ENCODE measurements around the gene PDLIM1. TPM values are rescaled to one million over a fixed set of nuclear protein-coding genes. Genes with fewer than 3 reads are reported as not detected.

The PDLIM1 gene
- total and polyA plus RNA-seq, 10 of the 15 experiments (the other 5 are each of a cell fraction or from before 2014, with no cell fraction given) = 95.7 to 714 (median 309) TPM

DNA sequence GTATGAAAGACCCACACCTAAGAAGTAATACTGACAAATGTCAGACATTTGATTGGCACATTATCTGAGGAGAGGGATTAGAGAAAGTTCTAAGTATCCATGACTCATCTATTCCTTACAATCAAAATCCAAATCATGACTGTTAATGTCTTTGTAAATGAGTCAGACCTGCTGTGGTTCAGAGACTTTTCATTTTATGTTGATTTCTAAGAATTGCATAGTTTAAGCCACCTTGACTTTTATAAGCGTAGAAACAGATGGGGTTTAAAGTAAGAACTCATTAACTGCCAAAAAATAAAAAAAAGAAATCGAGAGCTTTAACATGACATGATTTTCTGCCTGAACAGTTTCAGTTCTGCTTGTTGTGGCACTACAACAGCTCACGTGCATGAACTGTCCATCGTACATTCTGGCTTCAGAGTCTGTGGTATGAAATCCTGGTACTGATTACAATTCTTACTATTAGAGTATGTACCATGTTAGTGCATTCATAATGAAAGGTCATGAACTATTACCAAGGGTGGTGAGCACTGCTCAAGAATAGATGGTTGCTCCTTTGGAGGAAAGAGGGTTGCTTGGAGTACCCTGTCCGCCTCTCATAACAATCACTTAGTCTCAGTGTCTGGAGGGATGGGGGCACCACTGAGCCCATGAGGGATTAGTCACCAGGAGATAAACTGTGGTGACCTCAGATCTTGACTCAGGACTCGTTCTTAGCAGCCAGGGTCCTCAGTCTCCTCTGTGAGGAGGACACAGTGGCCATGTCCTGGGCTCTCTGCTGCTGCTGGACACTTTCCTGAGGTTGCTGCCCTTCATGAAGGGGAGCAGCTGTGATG lies 54.5 kb downstream of the PDLIM1 start (continued):
- TF ChIP-seq, protein P1, sequence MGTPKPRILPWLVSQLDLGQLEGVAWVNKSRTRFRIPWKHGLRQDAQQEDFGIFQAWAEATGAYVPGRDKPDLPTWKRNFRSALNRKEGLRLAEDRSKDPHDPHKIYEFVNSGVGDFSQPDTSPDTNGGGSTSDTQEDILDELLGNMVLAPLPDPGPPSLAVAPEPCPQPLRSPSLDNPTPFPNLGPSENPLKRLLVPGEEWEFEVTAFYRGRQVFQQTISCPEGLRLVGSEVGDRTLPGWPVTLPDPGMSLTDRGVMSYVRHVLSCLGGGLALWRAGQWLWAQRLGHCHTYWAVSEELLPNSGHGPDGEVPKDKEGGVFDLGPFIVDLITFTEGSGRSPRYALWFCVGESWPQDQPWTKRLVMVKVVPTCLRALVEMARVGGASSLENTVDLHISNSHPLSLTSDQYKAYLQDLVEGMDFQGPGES (IDR thresholded peaks at IDR 0.05) = no peak
- TF ChIP-seq SMARCA5 (IDR thresholded peaks at IDR 0.05) (peak; percentile 62; the same call in 1 of the 2 replicates), ZNF24 (IDR thresholded peaks at IDR 0.05) (peak; percentile 61; the same call in 1 of the 2 replicates), SP1 (IDR thresholded peaks at IDR 0.05; ENCODE audit: low read depth, low read length) (no peak), MXI1 (IDR thresholded peaks at IDR 0.05; ENCODE audit: low read depth, low read length) (peak; percentile 74; the same call in 1 of the 2 replicates), ETV6 (conservative IDR thresholded peaks at IDR 0.05 in 1 of 2, IDR thresholded peaks at IDR 0.05 in 1 of 2; ENCODE audit: borderline replicate concordance in 1 of 2, low read depth in 1 of 2) (peak in 1 of 2 experiments; percentile 81; a peak in 2 of 4 replicates), MYB (IDR thresholded peaks at IDR 0.05; ENCODE audit: borderline replicate concordance, low read depth, low read length) (no peak), REST (IDR thresholded peaks at IDR 0.05; ENCODE audit: low read depth, low read length) (no peak), YY1 (IDR thresholded peaks at IDR 0.05; ENCODE audit: low read depth, low read length) (no peak), PBX3 (IDR thresholded peaks at IDR 0.05; ENCODE audit: insufficient replicate concordance, low read depth, low read length) (peak; percentile 28), HCFC1 (IDR thresholded peaks at IDR 0.05; ENCODE audit: low read length) (no peak), SRF (IDR thresholded peaks at IDR 0.05; ENCODE audit: low read depth in 2 of 2, low read length in 2 of 2) (no peak), NR2C1 (IDR thresholded peaks at IDR 0.05) (peak; percentile 66), NFYB (IDR thresholded peaks at IDR 0.05; ENCODE audit: insufficient read depth, low read depth, low read length) (no peak), CREB1 (IDR thresholded peaks at IDR 0.05; ENCODE audit: low read depth) (0 out of 2 replicates have a peak, but pooled peaks have one; percentile 29), CHD2 (IDR thresholded peaks at IDR 0.05; ENCODE audit: borderline replicate concordance, low read depth, low read length) (no peak), RBBP5 (conservative IDR thresholded peaks at IDR 0.05) (no peak), YBX1 (IDR thresholded peaks at IDR 0.05) (no peak), MEF2B (IDR thresholded peaks at IDR 0.05; ENCODE audit: partially characterized antibody, poor library complexity, severe bottlenecking) (peak; percentile 60), ZBED1 (IDR thresholded peaks at IDR 0.05; ENCODE audit: borderline replicate concordance) (peak; percentile 89; the same call in 1 of the 2 replicates), KLF5 (IDR thresholded peaks at IDR 0.05; ENCODE audit: partially characterized antibody) (peak; percentile 40), MTA2 (IDR thresholded peaks at IDR 0.05; ENCODE audit: low read depth) (peak; percentile 94), CBX5 (IDR thresholded peaks at IDR 0.05; ENCODE audit: low read depth) (0 out of 2 replicates have a peak, but pooled peaks have one; percentile 83), EZH2 (IDR thresholded peaks at IDR 0.05; ENCODE audit: borderline replicate concordance, control insufficient read depth, low read depth, low read length) (no peak), CHD4 (IDR thresholded peaks at IDR 0.05) (no peak), BRCA1 (IDR thresholded peaks at IDR 0.05; ENCODE audit: low read depth, low read length) (no peak)

Measured in GM12878 (cell line).